HG03571 (cell line): ENCODE results near the gene TOR4A.
"Not testable (repeated sequence)": the region's sequence is repeated elsewhere in the genome, so short reads cannot be mapped to it uniquely, and the experiment has no call there.

Experiments
- ATAC-seq: cut with Tn5 transposase; IDR thresholded peaks from one replicate; pipeline ENCODE4 v1.9.1; 2021; ENCODE audit not compliant: unreplicated experiment

Gene TOR4A

DNA sequence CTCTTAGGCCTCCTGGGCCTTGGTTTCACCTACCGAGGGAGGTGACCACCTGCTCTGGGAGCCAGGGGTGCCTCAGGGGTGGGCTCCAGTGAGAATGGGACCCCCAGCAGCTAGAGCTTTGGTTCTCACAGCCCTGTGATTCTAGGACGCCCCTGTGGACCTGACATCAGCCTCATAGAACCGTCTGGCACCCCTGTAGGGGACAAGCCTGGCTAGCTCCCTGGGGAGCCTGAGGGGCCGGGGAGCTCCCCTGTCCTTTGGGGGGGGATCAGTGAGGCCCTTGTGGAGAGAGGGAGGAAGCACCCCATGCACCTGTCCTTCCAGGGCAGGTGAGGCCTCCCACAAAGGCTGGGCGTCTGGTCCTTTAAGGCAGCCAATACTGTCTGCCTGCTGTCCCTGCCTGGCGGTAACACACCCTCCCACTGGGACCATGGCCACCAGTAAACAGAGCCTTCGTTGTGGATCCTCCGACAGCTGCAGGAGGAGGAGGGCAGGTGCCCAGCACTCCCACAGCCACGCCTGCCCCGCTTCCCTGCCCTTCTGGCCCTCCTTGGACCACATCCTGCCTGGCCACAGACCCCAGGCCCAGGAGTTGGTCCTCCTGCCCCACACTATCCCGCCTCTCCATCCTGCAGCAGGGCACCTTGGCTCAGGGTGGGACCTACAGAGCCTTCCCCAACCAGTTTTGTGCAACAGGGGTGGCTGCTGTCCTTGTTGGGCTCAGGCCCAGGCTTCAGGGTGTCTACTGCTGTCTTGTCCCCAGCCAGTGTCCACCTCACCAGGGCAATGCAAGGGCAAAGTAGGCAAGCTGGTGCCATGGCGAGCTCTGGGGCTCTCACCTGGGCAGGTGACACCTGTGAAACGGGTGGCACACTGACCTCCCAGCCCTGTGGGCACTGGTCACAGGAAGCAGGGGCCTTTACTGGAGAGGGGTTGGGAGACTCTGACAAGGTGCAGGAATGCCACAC is 39.5 kb upstream of the TOR4A start:
- no peak for ATAC-seq

GRCh38 chr9:137239541-137240200 is 37.9 kb upstream of the TOR4A start:
- not testable (repeated sequence) for ATAC-seq

GRCh38 chr9:137240318-137240840 is 37.1 kb upstream of the TOR4A start:
- ATAC-seq: peak; percentile 27

DNA sequence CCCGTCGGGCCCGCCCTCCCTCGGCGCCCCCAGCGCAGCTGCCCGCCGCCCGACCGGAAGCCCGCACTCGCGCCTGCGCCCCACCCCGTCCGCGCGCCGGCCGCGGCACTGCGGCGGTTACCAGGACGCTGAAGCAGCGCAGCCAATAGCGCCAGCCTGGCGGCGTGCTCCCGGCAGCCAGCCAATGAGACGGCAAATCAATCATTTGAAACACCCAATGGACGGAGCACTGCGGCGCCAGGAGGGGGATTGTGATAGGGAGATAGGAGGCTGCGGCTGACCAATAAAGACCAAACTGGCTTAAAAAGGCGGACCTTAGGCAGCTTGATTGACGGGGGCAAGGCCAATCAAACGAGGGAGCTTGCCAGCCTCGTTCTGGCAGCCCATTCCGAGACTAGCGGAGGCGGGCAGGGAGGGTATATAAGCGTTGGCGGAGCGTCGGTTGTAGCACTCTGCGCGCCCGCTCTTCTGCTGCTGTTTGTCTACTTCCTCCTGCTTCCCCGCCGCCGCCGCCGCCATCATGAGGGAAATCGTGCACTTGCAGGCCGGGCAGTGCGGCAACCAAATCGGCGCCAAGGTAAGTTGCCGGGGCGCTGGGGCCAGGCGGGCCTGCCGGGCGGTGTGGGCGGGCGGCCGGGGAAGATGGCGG is 36.6 kb upstream of the TOR4A start, which contains the start of gene TUBB4B:
TUBB4B (plus strand) TSS at position 447 of the 649 bp plus-strand sequence; CDS start at position 521, 74 bp downstream.
- ATAC-seq: peak; percentile 71

- peak; percentile 0 for ATAC-seq
These were observed 35.8 kb upstream of the TOR4A start for GRCh38 chr9:137241490-137242268.

DNA sequence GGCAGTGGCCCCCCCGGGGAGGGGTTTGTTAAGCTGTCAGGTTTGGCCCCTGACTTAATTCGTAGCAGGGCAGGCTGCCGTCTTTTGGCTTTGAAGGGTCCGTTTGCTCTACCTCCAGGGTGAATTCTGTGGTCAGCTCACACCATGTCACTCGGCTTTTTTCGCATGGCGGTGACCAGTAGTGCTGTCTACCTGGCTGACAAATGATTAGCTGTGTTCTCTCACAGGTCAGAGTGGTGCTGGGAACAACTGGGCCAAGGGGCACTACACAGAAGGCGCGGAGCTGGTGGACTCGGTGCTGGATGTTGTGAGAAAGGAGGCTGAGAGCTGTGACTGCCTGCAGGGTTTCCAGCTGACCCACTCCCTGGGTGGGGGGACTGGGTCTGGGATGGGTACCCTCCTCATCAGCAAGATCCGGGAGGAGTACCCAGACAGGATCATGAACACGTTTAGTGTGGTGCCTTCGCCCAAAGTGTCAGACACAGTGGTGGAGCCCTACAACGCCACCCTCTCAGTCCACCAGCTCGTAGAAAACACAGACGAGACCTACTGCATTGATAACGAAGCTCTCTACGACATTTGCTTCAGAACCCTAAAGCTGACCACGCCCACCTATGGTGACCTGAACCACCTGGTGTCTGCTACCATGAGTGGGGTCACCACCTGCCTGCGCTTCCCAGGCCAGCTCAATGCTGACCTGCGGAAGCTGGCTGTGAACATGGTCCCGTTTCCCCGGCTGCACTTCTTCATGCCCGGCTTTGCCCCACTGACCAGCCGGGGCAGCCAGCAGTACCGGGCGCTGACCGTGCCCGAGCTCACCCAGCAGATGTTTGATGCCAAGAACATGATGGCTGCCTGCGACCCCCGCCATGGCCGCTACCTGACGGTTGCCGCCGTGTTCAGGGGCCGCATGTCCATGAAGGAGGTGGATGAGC is 35.0 kb upstream of the TOR4A start:
- ATAC-seq: no peak

DNA sequence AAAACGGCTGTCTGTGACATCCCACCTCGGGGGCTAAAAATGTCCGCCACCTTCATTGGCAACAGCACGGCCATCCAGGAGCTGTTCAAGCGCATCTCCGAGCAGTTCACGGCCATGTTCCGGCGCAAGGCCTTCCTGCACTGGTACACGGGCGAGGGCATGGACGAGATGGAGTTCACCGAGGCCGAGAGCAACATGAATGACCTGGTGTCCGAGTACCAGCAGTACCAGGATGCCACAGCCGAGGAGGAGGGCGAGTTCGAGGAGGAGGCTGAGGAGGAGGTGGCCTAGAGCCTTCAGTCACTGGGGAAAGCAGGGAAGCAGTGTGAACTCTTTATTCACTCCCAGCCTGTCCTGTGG is 34.3 kb upstream of the TOR4A start:
- ATAC-seq: not testable (repeated sequence)

DNA sequence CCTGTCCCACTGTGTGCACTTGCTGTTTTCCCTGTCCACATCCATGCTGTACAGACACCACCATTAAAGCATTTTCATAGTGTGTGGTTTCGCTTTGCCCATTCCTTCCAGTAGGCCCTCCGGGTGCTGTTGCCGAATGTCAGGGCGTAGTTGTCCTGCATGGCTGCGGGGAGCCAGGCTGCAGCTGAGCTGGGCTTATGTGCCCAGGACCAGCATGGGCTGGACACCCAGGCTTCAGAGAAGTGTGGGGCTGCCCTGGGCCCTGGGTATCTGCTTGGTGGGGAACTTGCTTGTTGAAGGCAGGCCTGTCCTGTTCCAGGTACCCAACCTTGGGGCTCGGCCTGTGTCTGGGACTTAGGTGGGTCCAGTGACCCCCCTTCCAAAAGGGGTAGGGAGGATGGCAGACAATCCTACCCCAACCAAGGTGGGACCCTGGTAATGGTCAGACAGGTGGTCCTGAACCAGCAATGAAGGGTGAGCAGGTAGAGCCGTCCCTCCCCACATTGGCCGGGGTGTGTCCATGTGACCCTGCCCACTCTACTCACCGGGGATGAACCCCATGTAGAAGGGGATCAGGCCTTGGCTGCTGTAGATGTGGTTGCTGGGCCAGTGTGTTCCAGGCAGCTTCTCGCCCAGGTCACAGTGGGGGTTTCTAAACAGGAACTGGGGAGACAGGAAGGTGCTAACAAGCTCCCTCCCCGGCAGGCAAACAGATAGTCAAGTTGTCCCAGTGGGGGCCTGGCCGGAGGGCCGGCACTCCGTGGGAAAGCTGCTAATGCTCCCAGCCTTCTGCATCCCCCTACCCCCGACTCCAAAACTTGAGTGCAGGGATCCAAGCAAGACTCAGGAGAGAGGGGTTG is 33.7 kb upstream of the TOR4A start:
- ATAC-seq: no peak

DNA sequence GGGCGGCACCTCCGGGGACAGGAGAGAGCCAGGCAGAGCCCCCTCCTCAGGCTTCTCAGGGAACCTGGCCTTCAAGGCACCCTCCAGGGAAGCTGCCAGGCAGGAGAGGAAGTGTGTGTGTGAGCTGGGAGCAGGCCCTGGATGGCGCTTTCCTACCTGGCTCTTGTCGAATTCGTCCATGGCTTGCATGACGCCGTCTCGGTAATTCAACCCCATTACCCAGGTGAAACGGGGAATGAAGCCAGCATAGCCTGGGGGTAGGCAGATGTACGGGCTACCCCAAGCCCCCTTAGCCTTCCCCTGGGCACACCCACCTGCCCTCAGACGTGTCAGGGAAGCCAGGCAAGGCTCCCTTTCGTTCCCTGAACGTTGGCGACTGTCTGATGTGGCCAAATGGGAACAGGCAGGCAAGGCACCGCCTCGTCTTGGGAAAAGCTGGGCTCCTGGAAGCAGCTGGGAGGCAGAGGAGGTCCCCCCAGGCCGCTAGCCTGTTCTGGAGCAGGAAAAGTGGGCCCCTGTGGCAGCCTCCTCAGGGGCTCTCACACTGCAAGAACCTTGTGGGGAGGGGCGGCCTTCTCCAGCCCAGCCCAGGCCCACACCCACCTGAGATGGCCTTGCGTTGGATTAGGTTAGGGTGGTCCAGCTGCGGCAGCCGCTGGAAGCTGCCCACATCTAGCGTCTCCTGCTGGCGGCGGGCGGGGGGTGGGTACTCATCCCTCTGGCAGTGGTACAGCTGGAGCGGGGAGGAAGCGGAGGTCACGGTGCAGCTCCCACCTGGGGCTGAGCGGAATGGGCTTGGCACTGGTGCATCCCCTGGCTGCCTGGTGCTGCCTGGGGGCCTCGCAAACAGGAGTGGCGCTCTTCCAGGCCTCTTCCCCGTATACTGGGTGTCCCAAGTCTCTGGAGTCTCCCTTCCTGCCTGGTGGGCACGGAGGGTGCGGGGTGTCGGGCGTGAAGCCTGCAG is 32.8 kb upstream of the TOR4A start:
- ATAC-seq: no peak

DNA sequence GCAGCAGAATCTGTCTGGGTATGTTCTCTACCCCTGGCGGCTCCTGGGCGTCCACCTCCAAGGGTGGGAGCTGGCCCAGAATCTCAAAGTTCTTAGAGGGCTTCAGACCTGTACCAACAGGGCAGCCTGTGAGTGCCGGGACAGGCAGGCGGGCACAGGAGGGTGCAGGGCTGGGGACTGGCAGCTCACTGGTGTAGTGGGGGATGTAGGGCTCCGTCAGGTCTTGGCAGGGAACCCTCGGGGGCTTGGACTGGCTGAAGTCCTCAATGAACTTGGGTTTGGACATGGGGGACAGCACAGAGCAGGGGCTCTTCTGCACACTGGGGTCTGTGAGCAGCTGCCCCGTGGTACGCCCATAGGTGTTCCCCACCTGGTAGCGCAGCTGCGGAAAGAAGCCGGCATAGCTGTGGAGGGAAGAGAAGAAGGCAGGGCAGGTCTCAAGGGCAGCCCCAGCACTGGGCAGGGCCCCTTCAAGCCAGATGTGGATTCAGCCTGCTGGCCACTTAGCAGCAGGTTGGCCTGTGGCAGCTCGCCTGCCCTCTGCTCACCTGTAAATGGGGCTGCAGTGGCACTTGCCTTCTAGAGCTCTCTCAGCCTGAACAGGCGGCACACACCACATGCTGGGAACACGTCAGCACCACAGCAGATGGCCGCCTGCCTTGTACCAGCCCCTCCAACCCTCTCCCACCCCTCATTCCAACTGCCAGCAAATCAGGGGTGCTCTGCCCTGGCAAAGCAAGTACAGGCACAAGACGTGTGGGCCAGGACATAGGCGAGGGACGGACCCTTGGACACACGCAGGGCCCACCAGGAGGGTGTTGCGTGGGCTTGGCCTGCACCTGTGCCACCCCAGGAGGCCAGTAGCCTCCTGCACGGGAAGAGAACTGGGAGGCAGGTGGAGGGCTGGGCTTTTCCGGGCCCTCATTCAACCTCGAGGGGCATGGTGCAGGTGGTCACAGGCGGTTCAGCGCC is 31.8 kb upstream of the TOR4A start:
- ATAC-seq: no peak

DNA sequence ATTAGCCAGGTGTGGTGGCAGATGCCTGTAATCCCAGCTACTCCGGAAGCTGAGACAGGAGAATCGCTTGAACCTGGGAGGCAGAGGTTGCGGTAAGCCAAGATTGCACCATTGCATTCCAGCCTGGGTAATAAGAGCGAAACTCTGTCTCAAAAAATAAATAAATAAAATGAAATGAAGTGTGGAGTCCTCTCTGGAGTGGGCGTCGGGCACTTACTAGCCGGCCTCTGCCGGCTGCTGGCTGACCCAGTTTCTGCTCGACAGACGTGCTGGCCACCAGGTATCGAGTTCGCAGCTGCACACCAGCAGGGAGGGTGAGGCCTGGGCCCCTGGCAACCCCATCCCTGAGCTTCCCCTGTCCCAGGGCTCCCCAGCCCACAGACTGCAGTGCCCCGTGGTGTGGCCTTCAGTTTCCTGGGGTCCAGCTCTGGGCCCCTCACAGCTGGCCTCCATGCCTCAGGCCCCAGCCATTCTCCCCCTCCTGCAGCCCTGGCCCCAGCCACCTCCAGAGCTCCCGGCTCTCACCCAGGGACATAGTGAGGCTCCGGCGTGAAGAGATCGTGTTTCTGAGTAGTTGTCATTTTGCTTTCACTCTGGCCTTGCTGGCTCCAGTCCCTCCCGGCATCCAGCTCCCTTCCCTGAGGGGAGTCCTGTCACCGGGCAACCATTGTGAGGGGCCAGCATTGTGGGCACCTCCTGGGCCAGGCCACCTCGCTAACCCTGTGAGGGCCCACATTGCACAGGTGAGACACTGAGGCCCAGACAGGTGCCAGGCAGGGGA is 30.2 kb upstream of the TOR4A start:
- ATAC-seq: no peak

DNA sequence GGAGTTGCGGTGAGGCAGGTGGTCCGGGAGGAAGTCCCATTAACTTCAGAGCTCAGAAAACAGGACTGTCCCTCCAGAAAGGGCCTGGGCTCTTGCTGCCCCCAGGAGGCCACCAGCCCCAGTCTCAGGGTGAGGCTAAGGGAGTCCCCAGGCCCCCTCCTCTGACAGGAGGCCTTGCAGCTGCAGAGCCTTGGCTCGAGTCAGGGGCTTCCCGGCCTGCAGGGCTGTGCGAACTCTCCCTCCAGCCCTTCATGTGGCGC is 29.7 kb upstream of the TOR4A start:
- ATAC-seq: no peak

DNA sequence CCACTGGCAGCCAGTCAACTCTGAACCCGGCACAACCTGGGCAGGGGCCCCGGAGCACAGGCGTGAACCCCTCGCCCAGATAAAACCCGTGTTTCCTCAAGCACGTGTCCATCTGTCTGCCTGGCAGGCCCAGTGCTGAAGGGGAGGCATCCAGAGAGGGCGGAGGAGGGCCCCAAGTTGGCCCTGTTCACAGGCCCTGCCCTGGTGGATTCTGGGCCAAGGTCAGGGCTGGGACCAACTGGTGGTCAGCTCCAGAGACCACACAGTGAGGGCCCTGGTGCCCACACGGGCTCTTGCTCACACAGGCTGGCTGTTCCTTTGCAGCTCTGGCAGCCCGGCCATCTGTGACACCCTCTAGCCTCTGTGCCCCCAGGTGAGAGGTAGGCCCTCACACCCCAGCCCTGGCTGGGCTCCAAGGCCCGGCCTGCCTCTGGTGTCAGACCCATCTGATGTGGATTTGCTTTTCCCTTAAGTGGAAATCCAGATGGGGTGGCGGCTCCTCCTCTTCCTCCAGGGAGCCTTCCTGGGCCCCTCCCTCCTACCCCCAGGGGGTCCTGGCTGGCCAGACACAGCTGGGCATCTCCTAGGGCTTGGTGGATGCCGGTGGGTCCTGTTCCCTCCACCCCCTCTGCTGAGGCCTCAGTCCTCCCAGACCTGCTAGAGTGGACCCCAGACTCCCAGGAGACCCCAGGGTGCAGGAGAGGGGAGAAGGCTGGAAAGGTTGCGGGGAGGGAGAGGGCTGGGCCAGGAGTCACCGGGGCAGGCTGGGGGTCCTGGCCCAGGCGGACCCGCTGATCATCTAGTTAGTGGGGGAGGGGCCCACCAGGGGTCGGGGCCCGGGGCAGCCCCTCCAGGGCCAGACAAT is 27.0 kb upstream of the TOR4A start:
- ATAC-seq: no peak

- no peak for ATAC-seq
These were observed 26.4 kb upstream of the TOR4A start, which contains the start of gene STPG3 for GRCh38 chr9:137251194-137251461. Gene STPG3 (plus strand): TSS chr9:137251286. CDS start chr9:137251287, 1 bp downstream.
